ENCODE data around the gene MEIS1.

DNA sequence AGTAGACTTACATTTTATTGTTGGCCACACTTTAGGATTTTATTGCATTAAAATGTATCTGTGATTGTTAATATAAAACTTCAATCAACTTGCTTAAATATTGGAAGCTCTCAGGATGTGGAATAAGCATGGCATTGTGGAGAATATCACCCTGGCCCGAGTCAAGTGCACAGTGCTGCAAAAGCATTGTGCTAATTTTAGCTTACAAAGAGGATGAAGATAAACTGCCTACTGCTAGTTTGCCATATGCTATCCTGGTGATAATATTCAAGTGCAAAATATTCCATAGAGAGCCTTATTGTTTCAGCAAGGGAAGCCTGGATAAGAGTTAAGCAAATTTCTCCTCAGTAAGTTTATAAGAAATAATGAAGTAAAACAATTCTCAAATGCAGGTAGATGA, 54.5 kb downstream of the MEIS1 start:
- TF ChIP-seq POLR2AphosphoS5 (IDR thresholded peaks at IDR 0.05; ENCODE audit: borderline replicate concordance, low read depth, low read length) (no peak), EZH2 (IDR thresholded peaks at IDR 0.05) (no peak), FOXP2 (optimal IDR thresholded peaks at IDR 0.05; ENCODE audit: control extremely low read depth, extremely low read length, insufficient read depth) (no peak)
